HG02840 (cell line): ENCODE data around the gene PIERCE2.
"Not testable (repeated sequence)": the region's sequence is repeated elsewhere in the genome, so short reads cannot be mapped to it uniquely, and the experiment has no call there.

Experiments used
- ATAC-seq: cut with Tn5 transposase; IDR thresholded peaks from one replicate; pipeline ENCODE4 v1.9.1; 2021; ENCODE audit warnings: mild to moderate bottlenecking, moderate library complexity, moderate number of reproducible peaks; ENCODE audit not compliant: unreplicated experiment, low FRiP score

Gene PIERCE2

GRCh38 chr15:55420171-55420866, 12.0 kb downstream of the PIERCE2 start:
- ATAC-seq, result no peak

- ATAC-seq, result no peak
Observed at GRCh38 chr15:55422089-55422488, 13.8 kb downstream of the PIERCE2 start.

- no peak for ATAC-seq
Observed at GRCh38 chr15:55434989-55435825, 26.9 kb downstream of the PIERCE2 start.

- ATAC-seq, result not testable (repeated sequence)
Observed at GRCh38 chr15:55443141-55443540, 34.8 kb downstream of the PIERCE2 start.

- ATAC-seq, result not testable (repeated sequence)
Observed at GRCh38 chr15:55445936-55446335, 37.6 kb downstream of the PIERCE2 start.

- not testable (repeated sequence) for ATAC-seq
Observed at GRCh38 chr15:55446379-55447029, 38.2 kb downstream of the PIERCE2 start.

- ATAC-seq, result not testable (repeated sequence)
Observed at GRCh38 chr15:55447030-55447394, 38.7 kb downstream of the PIERCE2 start.

- no peak for ATAC-seq
Observed at GRCh38 chr15:55457401-55458022, 49.2 kb downstream of the PIERCE2 start.

GRCh38 chr15:55461447-55461846, 53.2 kb downstream of the PIERCE2 start:
- no peak for ATAC-seq

GRCh38 chr15:55468321-55468720, 60.0 kb downstream of the PIERCE2 start:
- no peak for ATAC-seq
